A549 (cell line): ENCODE data around the gene S1PR4. TPM values are rescaled to one million over a fixed set of nuclear protein-coding genes. Genes with fewer than 3 reads are reported as not detected.
A peak's percentile ranks its signal among the peaks of the same experiment; 100 is the strongest.

ENCODE experiments used
- ATAC-seq, 2 experiments: fragments of 200-7000 bp in 1 of 2; fragments of >200 bp in 1 of 2; cut with Nextera tagmentation in 1 of 2; cut with Tn5 transposase in 1 of 2; 3 replicates each; pipeline versions ENCODE4 v1.8.0 to v1.9.1; 2018 to 2020; ENCODE audit warnings: mild to moderate bottlenecking in 1 of 2, moderate library complexity in 1 of 2
- CTCF ChIA-PET: fragments of 300-600 bp; sonication (Branson Sonifier 250); formaldehyde crosslinking; extraction: SDS; loops from one replicate; lab custom pipeline; 2021; ENCODE audit warnings: antibody characterized with exemption, inconsistent platforms; lab: Yijun Ruan, JAX
- POLR2A ChIA-PET: fragments of 350-600 bp; formaldehyde crosslinking; extraction: SDS; loops from one replicate; lab custom pipeline; 2021; ENCODE audit warnings: antibody characterized with exemption, inconsistent platforms; lab: Yijun Ruan, JAX
- DNase-seq, 2 experiments: peaks; one replicate each; pipeline versions ENCODE4 v3.0.0 to v3.0.0-alpha.2; 2011 to 2016; ENCODE audit warnings: low read depth in 1 of 2, low spot score in 1 of 2
- FAIRE-seq: peaks from 2 replicates; lab custom pipeline; 2011; peaks lifted over from hg19 to GRCh38; lab: Jason Lieb, UNC
- H3K27ac ChIP-seq, 2 experiments: fragments of >200 bp; sonication (Bioruptor Twin); formaldehyde crosslinking; 3 replicates each; pipeline ENCODE4 v1.5.1; 2016 to 2017
- H3K4me1 ChIP-seq: fragments of >200 bp; sonication (Bioruptor Twin); formaldehyde crosslinking; 3 replicates; pipeline ENCODE4 v1.6.1; 2016
- H3K4me2 ChIP-seq: fragments of >200 bp; sonication (Bioruptor Twin); formaldehyde crosslinking; 3 replicates; pipeline ENCODE4 v1.6.1; 2016
- H3K4me3 ChIP-seq: fragments of >200 bp; sonication (Bioruptor Twin); formaldehyde crosslinking; 3 replicates; pipeline ENCODE4 v1.5.1; 2016
- H3K9me3 ChIP-seq: fragments of >200 bp; sonication (Bioruptor Twin); formaldehyde crosslinking; 3 replicates; pipeline ENCODE4 v1.6.1; 2016
- BHLHE40 ChIP-seq: IDR thresholded peaks from 2 replicates; pipeline ENCODE4 v1.6.1; 2012; ENCODE audit warnings: low read depth, low read length, inconsistent platforms
- CBX2 ChIP-seq: fragments of 200-600 bp; sonication (generic); IDR thresholded peaks from 2 replicates; pipeline ENCODE4 v1.6.1; 2016; ENCODE audit warnings: low read depth, mild to moderate bottlenecking, borderline replicate concordance
- CEBPB ChIP-seq, 2 experiments: fragments of >200 bp in 1 of 2; sonication (Bioruptor Twin) in 1 of 2; formaldehyde crosslinking in 1 of 2; IDR thresholded peaks; 2 replicates each; pipeline ENCODE4 v1.6.1; 2012 to 2016
- EHF ChIP-seq: fragments of 250-450 bp; sonication (Bioruptor Pico); IDR thresholded peaks from 2 replicates; pipeline ENCODE4 v1.5.0; 2020; ENCODE audit warnings: mild to moderate bottlenecking
- EHMT2 ChIP-seq: fragments of 200-600 bp; sonication (generic); IDR thresholded peaks from 2 replicates; pipeline ENCODE4 v1.6.1; 2016; ENCODE audit warnings: antibody characterized with exemption, low read depth, mild to moderate bottlenecking, moderate library complexity
- EP300 ChIP-seq, 2 experiments: fragments of >200 bp; sonication (Bioruptor Twin); formaldehyde crosslinking; IDR thresholded peaks; 2 replicates in 1 of 2; 3 replicates in 1 of 2; pipeline ENCODE4 v1.6.1; 2016 to 2017
- ESRRA ChIP-seq: fragments of 150-350 bp; IDR thresholded peaks from 2 replicates; pipeline ENCODE4 v1.6.1; 2014; ENCODE audit warnings: mild to moderate bottlenecking, low read length, borderline replicate concordance
- FOSB ChIP-seq: fragments of 250-450 bp; sonication (Bioruptor Pico); IDR thresholded peaks from 2 replicates; pipeline ENCODE4 v1.5.0; 2020; ENCODE audit warnings: mild to moderate bottlenecking, moderate library complexity
- FOSL2 ChIP-seq, 2 experiments: fragments of 450-650 bp in 1 of 2; fragments of >200 bp in 1 of 2; sonication (Bioruptor Twin) in 1 of 2; formaldehyde crosslinking; IDR thresholded peaks; 2 replicates each; pipeline versions ENCODE4 v1.5.0 to v1.6.1; 2016 to 2020; ENCODE audit warnings: mild to moderate bottlenecking in 1 of 2, moderate library complexity in 1 of 2
- FOXS1 ChIP-seq: fragments of 250-450 bp; sonication (Bioruptor Pico); IDR thresholded peaks from 2 replicates; pipeline ENCODE4 v1.5.0; 2020; ENCODE audit warnings: mild to moderate bottlenecking, moderate library complexity
- GATA3 ChIP-seq: IDR thresholded peaks from 2 replicates; pipeline ENCODE4 v1.6.1; 2012; ENCODE audit warnings: borderline replicate concordance
- HDAC2 ChIP-seq: fragments of 200-600 bp; sonication (generic); IDR thresholded peaks from 2 replicates; pipeline ENCODE4 v1.6.1; 2016
- HOXA7 ChIP-seq: fragments of 250-450 bp; sonication (Bioruptor Pico); IDR thresholded peaks from 2 replicates; pipeline ENCODE4 v1.5.0; 2020; ENCODE audit warnings: mild to moderate bottlenecking, moderate library complexity
- HOXB5 ChIP-seq: fragments of 250-450 bp; sonication (Bioruptor Pico); IDR thresholded peaks from 2 replicates; pipeline ENCODE4 v1.5.0; 2020; ENCODE audit warnings: mild to moderate bottlenecking, moderate library complexity
- JUNB ChIP-seq: fragments of >200 bp; sonication (Bioruptor Twin); formaldehyde crosslinking; IDR thresholded peaks from 2 replicates; pipeline ENCODE4 v1.6.1; 2016
- KDM1A ChIP-seq: fragments of 200-600 bp; sonication (generic); IDR thresholded peaks from 2 replicates; pipeline ENCODE4 v1.6.1; 2016; ENCODE audit warnings: low read depth, mild to moderate bottlenecking
- MYC ChIP-seq: IDR thresholded peaks from 2 replicates; pipeline ENCODE4 v1.6.1; 2012; ENCODE audit warnings: mild to moderate bottlenecking, inconsistent platforms, low read length, improper control_type of control experiment, borderline replicate concordance
- NFE2L2 ChIP-seq: fragments of 150-350 bp; conservative IDR thresholded peaks from 2 replicates; pipeline ENCODE4 v1.6.1; 2014; ENCODE audit warnings: low read length
- NPAS2 ChIP-seq: fragments of 250-450 bp; sonication (Bioruptor Pico); IDR thresholded peaks from 2 replicates; pipeline ENCODE4 v1.8.0; 2022; ENCODE audit warnings: mild to moderate bottlenecking, moderate library complexity, borderline replicate concordance
- NR3C1 ChIP-seq: fragments of >200 bp; sonication (Bioruptor Twin); formaldehyde crosslinking; IDR thresholded peaks from 3 replicates; pipeline ENCODE4 v1.6.1; 2017
- POLR2A ChIP-seq: IDR thresholded peaks from 2 replicates; pipeline ENCODE4 v1.6.1; 2012; ENCODE audit warnings: mild to moderate bottlenecking, low read length
- POLR2AphosphoS2 ChIP-seq: conservative IDR thresholded peaks from 2 replicates; pipeline ENCODE4 v1.6.1; 2012; ENCODE audit warnings: low read length, improper control_type of control experiment, inconsistent platforms
- RAD21 ChIP-seq, 2 experiments: fragments of >200 bp in 1 of 2; sonication (Bioruptor Twin) in 1 of 2; formaldehyde crosslinking in 1 of 2; IDR thresholded peaks in 1 of 2; conservative IDR thresholded peaks in 1 of 2; 2 replicates in 1 of 2; 3 replicates in 1 of 2; pipeline ENCODE4 v1.6.1; 2012 to 2018; ENCODE audit warnings: inconsistent platforms in 1 of 2
- RARB ChIP-seq: fragments of 250-450 bp; sonication (Bioruptor Pico); IDR thresholded peaks from 2 replicates; pipeline ENCODE4 v1.8.0; 2021; ENCODE audit warnings: mild to moderate bottlenecking, moderate library complexity
- RCOR1 ChIP-seq: fragments of 150-350 bp; IDR thresholded peaks from 2 replicates; pipeline ENCODE4 v1.6.1; 2014; ENCODE audit warnings: antibody characterized with exemption, low read length, low read depth
- RNF2 ChIP-seq: fragments of 200-600 bp; sonication (generic); IDR thresholded peaks from 2 replicates; pipeline ENCODE4 v1.6.1; 2016; ENCODE audit warnings: low read depth, mild to moderate bottlenecking, antibody characterized with exemption, moderate library complexity, borderline replicate concordance
- ZFP36 ChIP-seq: fragments of 450-650 bp; IDR thresholded peaks from 2 replicates; pipeline ENCODE4 v1.6.1; 2014; ENCODE audit warnings: borderline replicate concordance; ENCODE audit not compliant: partially characterized antibody
- ZNF302 ChIP-seq: fragments of 250-450 bp; sonication (Bioruptor Pico); IDR thresholded peaks from 2 replicates; pipeline ENCODE4 v1.9.0; 2021; ENCODE audit warnings: inconsistent platforms, mild to moderate bottlenecking, moderate library complexity
- WGBS: methylation state at CpG from one replicate; pipeline ENCODE4 v1.1.6; 2017; ENCODE audit errors: missing lambda C conversion rate; 5-methylcytosine and 5-hydroxymethylcytosine counted together
- polyA plus RNA-seq, 4 experiments: library from polyadenylated mRNA; depleted of rRNA in 3 of 4; stranded (reverse); fragments of >200 nt; fragmentation: RNase III in 1 of 4; extraction: RNeasy Plus Mini Kit Qiagen cat#74134 plus additional on column Dnase treatment in 1 of 4; gene quantifications; 2 replicates in 3 of 4; 3 replicates in 1 of 4; pipeline ENCODE4 v1.2.3, GENCODE V29; 2011 to 2017
- TF ChIP-seq, protein P1 (sequence below): fragments of 200-600 bp; sonication (generic); IDR thresholded peaks from 2 replicates; pipeline ENCODE4 v1.6.1; 2016; ENCODE audit warnings: antibody characterized with exemption, mild to moderate bottlenecking, moderate library complexity
- TF ChIP-seq, protein P2 (sequence below): fragments of 450-650 bp; IDR thresholded peaks from 2 replicates; pipeline ENCODE4 v1.6.1; 2014; ENCODE audit warnings: antibody characterized with exemption
- TF ChIP-seq, protein P3 (sequence below): IDR thresholded peaks from 2 replicates; pipeline ENCODE4 v1.6.1; 2012
- TF ChIP-seq, protein P4 (sequence below): fragments of >200 bp; sonication (Bioruptor Twin); formaldehyde crosslinking; IDR thresholded peaks from 2 replicates; pipeline ENCODE4 v1.6.1; 2016
- TF ChIP-seq, protein P5 (sequence below): fragments of 150-350 bp; IDR thresholded peaks from 2 replicates; pipeline ENCODE4 v1.6.1; 2014; ENCODE audit warnings: low read depth, mild to moderate bottlenecking, low read length
- TF ChIP-seq, protein P6 (sequence below): fragments of >200 bp; sonication (Bioruptor Twin); formaldehyde crosslinking; IDR thresholded peaks from 3 replicates; pipeline ENCODE4 v1.6.1; 2016

Gene S1PR4
- polyA plus RNA-seq, 2 of the 4 experiments (the other 2 are of a cell fraction), result 0.09 to 0.17 TPM

DNA sequence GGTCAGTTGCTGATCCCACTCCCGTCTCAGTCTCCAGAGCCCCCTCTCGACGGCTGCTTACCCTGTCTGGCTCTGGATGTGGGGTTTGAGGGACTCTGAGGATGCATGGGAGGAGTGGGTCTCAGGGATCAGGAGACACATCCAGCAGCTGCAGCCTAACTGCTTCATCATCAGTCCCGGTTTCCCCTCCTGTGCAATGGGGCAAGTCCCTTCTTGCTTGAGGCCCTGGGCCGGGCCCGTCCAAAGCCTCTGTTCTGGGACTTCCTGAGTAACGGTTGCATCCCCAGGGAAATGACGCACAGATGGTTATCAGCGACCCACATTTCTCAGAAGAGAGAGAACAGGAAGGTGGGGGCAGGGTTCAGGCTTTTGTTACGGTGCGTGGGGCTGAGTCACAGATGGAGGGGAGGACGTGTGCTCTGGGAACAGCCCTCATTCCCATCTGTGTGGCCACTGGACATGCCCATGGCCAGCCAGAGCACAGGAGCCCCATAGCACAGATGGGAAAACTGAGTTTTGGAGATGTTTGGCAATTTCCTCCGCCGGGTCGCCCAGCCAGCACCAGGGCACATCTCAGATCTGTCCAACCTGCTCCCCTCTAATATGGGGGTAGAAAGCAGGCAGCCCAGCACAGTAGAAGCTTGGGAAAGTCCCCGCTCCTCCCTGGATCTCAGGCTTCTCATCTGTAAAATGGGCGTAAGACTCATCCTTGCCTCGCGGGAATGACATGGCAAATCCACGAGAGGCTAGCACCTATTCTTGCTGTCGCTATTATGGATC lies 23.4 kb upstream of the S1PR4 start:
- Histone ChIP-seq H3K4me3 (no peak overlapping the region), H3K4me1 (peaks cover 12% of the 10 kb centered on the region), H3K9me3 (no peaks in the 10 kb centered on the region), H3K4me2 (peak overlapping the region; percentile 54), H3K27ac (peak overlapping the region; percentile 76 to 86)
- ATAC-seq (peak; percentile 92 to 93), FAIRE-seq (no peak), DNase-seq (peak; percentile 75 to 92)
- ChIA-PET POLR2A (no interaction called here), CTCF (interaction anchor here (0.7 to 1.0 kb wide), 2 partner anchors 8 to 51 kb away, joined by 3 read pairs; no protein-coding TSS in a partner anchor)
- WGBS, result 33% methylated on average over 14 of the region's 21 CpGs
- TF ChIP-seq POLR2A (peak; percentile 23), POLR2AphosphoS2 (no peak), FOSB (CRISPR knock-in tag) (no peak), EP300 (IDR thresholded peaks at IDR 0.05) (peak in 1 of 2 experiments; percentile 27; a peak in 2 of 5 replicates), ESRRA (no peak), BHLHE40 (no peak), EHF (CRISPR knock-in tag) (no peak), NFE2L2 (no peak), HDAC2 (no peak), RARB (no peak), ZFP36 (no peak), FOXS1 (CRISPR knock-in tag) (no peak), EHMT2 (no peak), HOXB5 (CRISPR knock-in tag) (no peak), MYC (peak; percentile 49; the same call in 1 of the 2 replicates), CEBPB (IDR thresholded peaks at IDR 0.05) (no peak; a peak in 1 of 4 replicates), CBX2 (no peak), KDM1A (peak; percentile 88; the same call in 1 of the 2 replicates), HOXA7 (CRISPR knock-in tag) (no peak), ZNF302 (CRISPR knock-in tag) (no peak), RNF2 (no peak), RAD21 (conservative IDR thresholded peaks at IDR 0.05 in 1 of 2, IDR thresholded peaks at IDR 0.05 in 1 of 2) (0 out of 5 replicates have a peak, but pooled peaks of 1 of the 2 experiments have one; percentile 4), JUNB (0 out of 2 replicates have a peak, but pooled peaks have one; percentile 29), RCOR1 (no peak), GATA3 (peak; percentile 95), NR3C1 (no peak), FOSL2 (IDR thresholded peaks at IDR 0.05) (peak; percentile 40; the same call in 1 of the 2 replicates), FOSL2 (CRISPR knock-in tag; IDR thresholded peaks at IDR 0.05) (peak; percentile 85), NPAS2 (no peak)
- TF ChIP-seq, protein P1, sequence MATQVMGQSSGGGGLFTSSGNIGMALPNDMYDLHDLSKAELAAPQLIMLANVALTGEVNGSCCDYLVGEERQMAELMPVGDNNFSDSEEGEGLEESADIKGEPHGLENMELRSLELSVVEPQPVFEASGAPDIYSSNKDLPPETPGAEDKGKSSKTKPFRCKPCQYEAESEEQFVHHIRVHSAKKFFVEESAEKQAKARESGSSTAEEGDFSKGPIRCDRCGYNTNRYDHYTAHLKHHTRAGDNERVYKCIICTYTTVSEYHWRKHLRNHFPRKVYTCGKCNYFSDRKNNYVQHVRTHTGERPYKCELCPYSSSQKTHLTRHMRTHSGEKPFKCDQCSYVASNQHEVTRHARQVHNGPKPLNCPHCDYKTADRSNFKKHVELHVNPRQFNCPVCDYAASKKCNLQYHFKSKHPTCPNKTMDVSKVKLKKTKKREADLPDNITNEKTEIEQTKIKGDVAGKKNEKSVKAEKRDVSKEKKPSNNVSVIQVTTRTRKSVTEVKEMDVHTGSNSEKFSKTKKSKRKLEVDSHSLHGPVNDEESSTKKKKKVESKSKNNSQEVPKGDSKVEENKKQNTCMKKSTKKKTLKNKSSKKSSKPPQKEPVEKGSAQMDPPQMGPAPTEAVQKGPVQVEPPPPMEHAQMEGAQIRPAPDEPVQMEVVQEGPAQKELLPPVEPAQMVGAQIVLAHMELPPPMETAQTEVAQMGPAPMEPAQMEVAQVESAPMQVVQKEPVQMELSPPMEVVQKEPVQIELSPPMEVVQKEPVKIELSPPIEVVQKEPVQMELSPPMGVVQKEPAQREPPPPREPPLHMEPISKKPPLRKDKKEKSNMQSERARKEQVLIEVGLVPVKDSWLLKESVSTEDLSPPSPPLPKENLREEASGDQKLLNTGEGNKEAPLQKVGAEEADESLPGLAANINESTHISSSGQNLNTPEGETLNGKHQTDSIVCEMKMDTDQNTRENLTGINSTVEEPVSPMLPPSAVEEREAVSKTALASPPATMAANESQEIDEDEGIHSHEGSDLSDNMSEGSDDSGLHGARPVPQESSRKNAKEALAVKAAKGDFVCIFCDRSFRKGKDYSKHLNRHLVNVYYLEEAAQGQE, result no peak
- TF ChIP-seq, protein P2, sequence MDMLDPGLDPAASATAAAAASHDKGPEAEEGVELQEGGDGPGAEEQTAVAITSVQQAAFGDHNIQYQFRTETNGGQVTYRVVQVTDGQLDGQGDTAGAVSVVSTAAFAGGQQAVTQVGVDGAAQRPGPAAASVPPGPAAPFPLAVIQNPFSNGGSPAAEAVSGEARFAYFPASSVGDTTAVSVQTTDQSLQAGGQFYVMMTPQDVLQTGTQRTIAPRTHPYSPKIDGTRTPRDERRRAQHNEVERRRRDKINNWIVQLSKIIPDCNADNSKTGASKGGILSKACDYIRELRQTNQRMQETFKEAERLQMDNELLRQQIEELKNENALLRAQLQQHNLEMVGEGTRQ, result no peak
- TF ChIP-seq, protein P3, sequence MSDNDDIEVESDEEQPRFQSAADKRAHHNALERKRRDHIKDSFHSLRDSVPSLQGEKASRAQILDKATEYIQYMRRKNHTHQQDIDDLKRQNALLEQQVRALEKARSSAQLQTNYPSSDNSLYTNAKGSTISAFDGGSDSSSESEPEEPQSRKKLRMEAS, result peak; percentile 57
- TF ChIP-seq, protein P4, sequence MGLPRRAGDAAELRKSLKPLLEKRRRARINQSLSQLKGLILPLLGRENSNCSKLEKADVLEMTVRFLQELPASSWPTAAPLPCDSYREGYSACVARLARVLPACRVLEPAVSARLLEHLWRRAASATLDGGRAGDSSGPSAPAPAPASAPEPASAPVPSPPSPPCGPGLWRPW, result no peak
- TF ChIP-seq, protein P5, sequence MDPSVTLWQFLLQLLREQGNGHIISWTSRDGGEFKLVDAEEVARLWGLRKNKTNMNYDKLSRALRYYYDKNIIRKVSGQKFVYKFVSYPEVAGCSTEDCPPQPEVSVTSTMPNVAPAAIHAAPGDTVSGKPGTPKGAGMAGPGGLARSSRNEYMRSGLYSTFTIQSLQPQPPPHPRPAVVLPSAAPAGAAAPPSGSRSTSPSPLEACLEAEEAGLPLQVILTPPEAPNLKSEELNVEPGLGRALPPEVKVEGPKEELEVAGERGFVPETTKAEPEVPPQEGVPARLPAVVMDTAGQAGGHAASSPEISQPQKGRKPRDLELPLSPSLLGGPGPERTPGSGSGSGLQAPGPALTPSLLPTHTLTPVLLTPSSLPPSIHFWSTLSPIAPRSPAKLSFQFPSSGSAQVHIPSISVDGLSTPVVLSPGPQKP, result no peak
- TF ChIP-seq, protein P6, sequence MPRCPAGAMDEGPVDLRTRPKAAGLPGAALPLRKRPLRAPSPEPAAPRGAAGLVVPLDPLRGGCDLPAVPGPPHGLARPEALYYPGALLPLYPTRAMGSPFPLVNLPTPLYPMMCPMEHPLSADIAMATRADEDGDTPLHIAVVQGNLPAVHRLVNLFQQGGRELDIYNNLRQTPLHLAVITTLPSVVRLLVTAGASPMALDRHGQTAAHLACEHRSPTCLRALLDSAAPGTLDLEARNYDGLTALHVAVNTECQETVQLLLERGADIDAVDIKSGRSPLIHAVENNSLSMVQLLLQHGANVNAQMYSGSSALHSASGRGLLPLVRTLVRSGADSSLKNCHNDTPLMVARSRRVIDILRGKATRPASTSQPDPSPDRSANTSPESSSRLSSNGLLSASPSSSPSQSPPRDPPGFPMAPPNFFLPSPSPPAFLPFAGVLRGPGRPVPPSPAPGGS, result no peak
